GM18505 (cell line): ENCODE measurements around the gene ATAD2B.

Experiments used
- ATAC-seq: cut with Tn5 transposase; IDR thresholded peaks from one replicate; pipeline ENCODE4 v1.9.1; 2021; ENCODE audit not compliant: unreplicated experiment
- POLR2A ChIP-seq: IDR thresholded peaks from 4 replicates; pipeline ENCODE4 v1.6.1; 2011; ENCODE audit warnings: borderline replicate concordance; ENCODE audit not compliant: insufficient read depth, insufficient read length; ENCODE audit errors: extremely low read depth

ATAD2B gene

GRCh38 chr2:23777826-23778225 is 149.1 kb downstream of the ATAD2B start:
- no peak for TF ChIP-seq POLR2A
- ATAC-seq: no peak

GRCh38 chr2:23776021-23776420 is 150.9 kb downstream of the ATAD2B start:
- no peak for TF ChIP-seq POLR2A
- no peak for ATAC-seq

DNA sequence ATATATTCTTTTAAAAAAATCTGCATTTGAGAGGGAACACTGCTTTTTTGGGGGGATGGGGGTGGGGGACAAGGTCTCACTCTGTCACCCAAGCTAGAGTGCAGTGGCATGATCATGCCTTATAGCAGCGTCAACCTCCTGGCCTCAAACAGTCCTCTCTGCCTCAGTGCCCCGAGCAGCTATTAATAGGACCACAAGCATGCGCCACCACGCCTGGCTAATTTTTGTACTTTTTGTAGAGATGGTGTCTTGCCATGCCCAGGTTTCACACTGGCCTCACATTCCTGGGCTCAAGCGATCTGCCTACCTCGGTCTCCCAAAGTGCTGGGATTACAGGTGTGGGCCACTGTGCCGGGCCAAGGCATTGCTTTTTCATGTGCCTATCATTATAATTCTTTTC is 154.2 kb downstream of the ATAD2B start:
- ATAC-seq: no peak
- TF ChIP-seq POLR2A: no peak

- no peak for ATAC-seq
- TF ChIP-seq POLR2A: no peak
These were observed 154.9 kb downstream of the ATAD2B start for GRCh38 chr2:23772056-23772455.

GRCh38 chr2:23769364-23769763 is 157.6 kb downstream of the ATAD2B start:
- TF ChIP-seq POLR2A: no peak
- no peak for ATAC-seq

GRCh38 chr2:23767876-23768621 is 158.9 kb downstream of the ATAD2B start:
- no peak for TF ChIP-seq POLR2A
- no peak for ATAC-seq

DNA sequence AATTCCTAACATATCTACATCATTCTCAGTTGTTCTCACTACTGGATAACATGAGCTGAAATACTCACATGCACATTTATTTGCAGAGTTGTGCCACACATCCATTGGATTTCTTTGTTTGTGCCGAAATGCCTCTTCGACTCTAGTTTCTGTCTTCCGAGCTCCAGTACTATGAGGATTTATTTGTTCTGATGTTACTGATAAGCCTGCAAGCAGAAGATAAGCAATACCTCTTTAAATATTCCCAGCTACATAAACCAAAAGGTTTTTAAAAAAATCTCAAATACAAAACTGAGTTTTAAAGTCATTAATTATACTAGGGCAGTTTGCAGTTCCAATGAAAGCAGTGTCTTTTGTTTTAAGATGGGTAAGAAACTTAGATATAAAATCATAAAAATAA is 164.8 kb downstream of the ATAD2B start:
- no peak for TF ChIP-seq POLR2A
- ATAC-seq: no peak

DNA sequence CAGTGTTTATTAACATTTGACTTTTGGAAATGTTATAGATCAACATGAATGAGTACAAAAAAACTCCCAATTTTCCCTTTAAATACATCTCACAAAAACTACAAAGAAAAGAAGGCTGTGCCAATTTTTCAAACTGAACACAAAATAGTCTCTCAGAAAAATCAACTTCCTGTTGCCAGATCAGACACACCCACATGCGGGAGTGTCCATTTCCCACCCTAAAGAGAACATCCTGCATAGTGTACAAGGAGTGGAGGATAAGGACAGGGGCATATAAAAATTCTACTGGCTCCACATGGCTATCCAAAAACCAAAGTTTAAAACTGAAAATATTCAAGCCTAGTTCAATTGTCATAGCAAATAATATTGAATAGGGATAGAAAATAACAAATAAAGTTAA is 165.3 kb downstream of the ATAD2B start:
- no peak for TF ChIP-seq POLR2A
- no peak for ATAC-seq

DNA sequence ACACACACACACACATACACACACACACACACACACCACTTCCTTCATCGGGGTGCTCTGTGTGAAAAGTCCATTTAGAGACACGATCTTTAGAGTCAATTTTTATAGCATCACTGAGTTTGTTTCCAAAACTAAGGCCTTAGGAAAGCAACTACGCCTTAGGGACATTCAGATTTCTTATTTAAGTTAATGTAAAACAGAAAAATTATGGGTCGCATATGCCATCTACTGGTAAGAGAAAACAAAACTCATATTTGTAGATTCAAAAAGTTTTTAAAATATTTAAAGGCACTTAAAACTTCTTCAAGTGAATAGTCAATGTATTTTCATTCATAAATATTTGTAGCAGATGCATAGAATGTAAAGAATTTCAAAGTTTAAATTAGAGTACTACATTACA is 166.2 kb downstream of the ATAD2B start:
- ATAC-seq: no peak
- no peak for TF ChIP-seq POLR2A

DNA sequence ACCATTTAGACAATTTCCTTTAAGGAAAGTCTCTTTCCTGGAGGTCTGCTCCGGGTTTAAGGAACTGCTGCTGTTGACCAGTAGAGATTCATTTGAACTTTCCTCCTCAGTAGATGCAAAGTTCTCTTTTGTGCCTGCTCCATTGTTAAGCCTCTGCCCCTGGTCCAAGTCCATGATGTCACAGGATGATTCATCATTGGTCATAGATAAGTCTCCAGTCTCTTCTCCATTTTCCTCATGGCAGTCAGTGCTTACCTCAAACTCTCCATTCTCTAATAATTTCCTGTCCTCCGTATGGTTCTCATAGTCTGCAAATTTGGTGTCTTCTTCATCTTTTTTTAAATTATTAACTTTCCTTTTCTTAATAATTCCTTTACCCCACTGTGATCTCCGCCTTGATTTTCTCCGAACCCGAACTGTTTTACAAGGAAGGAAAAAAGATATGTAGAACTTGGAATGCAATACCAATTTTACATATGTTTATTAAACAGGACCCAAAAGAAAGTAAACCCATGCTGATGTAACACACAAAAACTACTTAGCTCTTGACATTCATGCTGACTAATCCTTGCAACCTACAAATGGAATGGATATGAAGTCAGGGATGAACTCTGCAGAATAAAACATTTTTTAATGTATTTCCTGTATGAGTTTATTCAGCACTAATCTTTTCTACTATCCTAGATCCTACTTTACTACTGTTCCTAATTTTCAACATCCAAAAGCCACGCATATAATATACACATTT is 169.1 kb downstream of the ATAD2B start:
- no peak for ATAC-seq
- no peak for TF ChIP-seq POLR2A

- ATAC-seq: no peak
These were observed 170.2 kb downstream of the ATAD2B start for GRCh38 chr2:23756593-23757292.

GRCh38 chr2:23754970-23755369 is 172.0 kb downstream of the ATAD2B start:
- TF ChIP-seq POLR2A: no peak
- no peak for ATAC-seq

More at GRCh38 chr2:23756593-23757292, 170.2 kb downstream of the ATAD2B start:
- TF ChIP-seq POLR2A: no peak

DNA sequence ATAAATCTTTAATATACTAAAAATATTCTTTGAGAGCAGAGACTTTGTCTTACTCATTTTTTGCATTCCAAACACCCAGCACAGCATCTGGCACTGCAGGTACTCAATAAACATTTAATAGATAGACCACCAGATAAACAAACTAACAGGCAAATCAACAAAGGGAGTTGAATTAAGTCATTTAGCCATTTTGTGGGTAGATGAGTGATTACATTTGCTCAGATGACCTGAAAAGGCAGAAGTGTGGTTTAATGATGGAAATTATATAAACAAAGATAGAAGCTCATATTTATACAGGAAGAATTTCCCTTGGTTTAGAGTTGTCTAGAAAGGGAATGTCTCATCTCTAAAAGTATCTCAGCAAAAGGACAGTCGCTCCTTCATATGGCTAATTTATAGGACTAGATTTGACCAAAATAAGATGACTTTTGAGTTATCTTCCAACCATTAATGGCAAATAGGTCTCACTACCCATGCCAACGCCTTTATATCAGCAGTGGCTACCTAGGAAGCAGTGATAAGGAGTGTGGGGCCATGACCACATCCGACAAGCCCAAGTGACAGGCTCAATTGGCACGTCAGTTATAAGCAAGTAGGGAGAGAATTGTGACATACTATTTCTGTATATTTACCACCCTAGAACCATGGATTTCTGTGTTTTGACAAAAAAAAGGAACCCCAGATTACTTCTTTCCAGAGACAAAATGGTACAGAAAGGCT is 173.5 kb downstream of the ATAD2B start:
- no peak for TF ChIP-seq POLR2A
- no peak for ATAC-seq
